ENCODE measurements around the gene RGP1. TPM values are rescaled to one million over a fixed set of nuclear protein-coding genes. Genes with fewer than 3 reads are reported as not detected.

Gene RGP1
- total RNA-seq, 1 donor from 2014 or later: 14.5 TPM

- no peak for ATAC-seq
- DNase-seq (ENCODE audit: low spot score): no peak
Observed at GRCh38 chr9:35718721-35719511, 30.2 kb upstream of the RGP1 start.

GRCh38 chr9:35719546-35719945, 29.5 kb upstream of the RGP1 start:
- DNase-seq (ENCODE audit: low spot score) (no peak), ATAC-seq (no peak)

GRCh38 chr9:35723426-35723825, 25.7 kb upstream of the RGP1 start:
- DNase-seq (ENCODE audit: low spot score) (no peak), ATAC-seq (no peak)

- no peak for DNase-seq (ENCODE audit: low spot score)
- no peak for ATAC-seq
Observed at GRCh38 chr9:35723908-35724307, 25.2 kb upstream of the RGP1 start.

- ATAC-seq (no peak), DNase-seq (ENCODE audit: low spot score) (no peak)
Observed at GRCh38 chr9:35725362-35725761, 23.7 kb upstream of the RGP1 start.

- no peak for DNase-seq (ENCODE audit: low spot score)
Observed at GRCh38 chr9:35726931-35727330, 22.2 kb upstream of the RGP1 start.

GRCh38 chr9:35727676-35728040, 21.4 kb upstream of the RGP1 start:
- ATAC-seq (no peak), DNase-seq (ENCODE audit: low spot score) (no peak)

More at GRCh38 chr9:35726931-35727330, 22.2 kb upstream of the RGP1 start:
- no peak for ATAC-seq

- peak; percentile 3 for ATAC-seq
Observed at GRCh38 chr9:35728041-35728971, 20.8 kb upstream of the RGP1 start.

GRCh38 chr9:35729101-35729500, 20.0 kb upstream of the RGP1 start:
- no peak for ATAC-seq
- no peak for DNase-seq (ENCODE audit: low spot score)

More at GRCh38 chr9:35728041-35728971, 20.8 kb upstream of the RGP1 start:
- DNase-seq (ENCODE audit: low spot score): peak; percentile 70

- no peak for ATAC-seq
Observed at GRCh38 chr9:35729700-35730485, 19.2 kb upstream of the RGP1 start.

GRCh38 chr9:35730486-35730854, 18.6 kb upstream of the RGP1 start:
- DNase-seq (ENCODE audit: low spot score) (no peak), ATAC-seq (no peak)

More at GRCh38 chr9:35729700-35730485, 19.2 kb upstream of the RGP1 start:
- no peak for DNase-seq (ENCODE audit: low spot score)

- ATAC-seq (peak; percentile 14), DNase-seq (ENCODE audit: low spot score) (no peak)
Observed at GRCh38 chr9:35731415-35732184, 17.5 kb upstream of the RGP1 start.

GRCh38 chr9:35732185-35732799, 16.8 kb upstream of the RGP1 start, which contains the start of the genes CREB3 and TLN1:
CREB3 (plus strand) TSS chr9:35732666; CDS start chr9:35732773, 107 bp downstream.
TLN1 (minus strand) TSS chr9:35732195; CDS start chr9:35725694, 6,501 bp downstream.
- DNase-seq (ENCODE audit: low spot score) (peak; percentile 99), ATAC-seq (peak; percentile 84)

GRCh38 chr9:35732800-35733541, 16.1 kb upstream of the RGP1 start:
- peak; percentile 0 for ATAC-seq
- no peak for DNase-seq (ENCODE audit: low spot score)

- no peak for DNase-seq (ENCODE audit: low spot score)
- no peak for ATAC-seq
Observed at GRCh38 chr9:35734096-35734495, 15.0 kb upstream of the RGP1 start.

- peak; percentile 19 for ATAC-seq
Observed at GRCh38 chr9:35736201-35736633, 12.9 kb upstream of the RGP1 start.

GRCh38 chr9:35737143-35737542, 11.9 kb upstream of the RGP1 start:
- ATAC-seq (no peak), DNase-seq (ENCODE audit: low spot score) (no peak)

More at GRCh38 chr9:35736201-35736633, 12.9 kb upstream of the RGP1 start:
- peak; percentile 59 for DNase-seq (ENCODE audit: low spot score)

- ATAC-seq (no peak), DNase-seq (ENCODE audit: low spot score) (no peak)
Observed at GRCh38 chr9:35738186-35738585, 10.9 kb upstream of the RGP1 start.

GRCh38 chr9:35738924-35739323, 10.2 kb upstream of the RGP1 start:
- ATAC-seq (no peak), DNase-seq (ENCODE audit: low spot score) (no peak)
